IMR-90 (cell line): ENCODE measurements around the gene CHMP5. TPM values are rescaled to one million over a fixed set of nuclear protein-coding genes. Genes with fewer than 3 reads are reported as not detected.

Experiments
- ATAC-seq: fragments of 200-7000 bp; cut with Tn5 transposase; 2 replicates; pipeline ENCODE4 v1.9.1; 2020; ENCODE audit warnings: low read depth, mild to moderate bottlenecking, moderate library complexity
- BruUV-seq: library from RNA; stranded (reverse); fragments of 400-500 nt; replicated peaks from 2 replicates; lab custom pipeline; 2021; lab: Mats Ljungman, UMichigan
- CTCF ChIA-PET: fragments of 300-600 bp; formaldehyde crosslinking; extraction: SDS; loops from one replicate; lab custom pipeline; 2021; ENCODE audit warnings: antibody characterized with exemption; lab: Yijun Ruan, JAX
- POLR2A ChIA-PET: fragments of 300-600 bp; sonication (Branson Sonifier 250); formaldehyde crosslinking; loops from one replicate; lab custom pipeline; 2022; ENCODE audit warnings: antibody characterized with exemption; ENCODE audit not compliant: unreplicated experiment; lab: Charles Lee
- DNase-seq: peaks from one replicate; pipeline ENCODE4 v3.0.0; 2013
- H2AFZ ChIP-seq: replicated peaks from 2 replicates; pipeline ENCODE3; 2013; ENCODE audit warnings: low read length, mild to moderate bottlenecking; ENCODE audit not compliant: poor library complexity
- H2AK5ac ChIP-seq: 2 replicates; pipeline ENCODE4 v1.6.1; 2013; ENCODE audit warnings: low read depth, low read length, inconsistent platforms
- H2AK9ac ChIP-seq: replicated peaks from 2 replicates; pipeline ENCODE3; 2013; ENCODE audit warnings: mild to moderate bottlenecking, low read depth, low read length, moderate library complexity; ENCODE audit not compliant: poor library complexity
- H2BK120ac ChIP-seq: 2 replicates; pipeline ENCODE4 v1.6.1; 2013; ENCODE audit warnings: low read depth, low read length, inconsistent platforms
- H2BK15ac ChIP-seq: 3 replicates; pipeline ENCODE4 v1.6.1; 2013; ENCODE audit warnings: low read depth, low read length, inconsistent platforms
- H2BK20ac ChIP-seq: 2 replicates; pipeline ENCODE4 v1.6.1; 2013; ENCODE audit warnings: low read depth, mild to moderate bottlenecking, inconsistent platforms, low read length, moderate library complexity
- H2BK5ac ChIP-seq: 2 replicates; pipeline ENCODE4 v1.6.1; 2013; ENCODE audit warnings: mild to moderate bottlenecking, low read depth, low read length, inconsistent platforms; ENCODE audit not compliant: poor library complexity, severe bottlenecking
- H3K14ac ChIP-seq: replicated peaks from 2 replicates; pipeline ENCODE4 v1.6.1; 2013; ENCODE audit warnings: low read depth, low read length, inconsistent platforms
- H3K18ac ChIP-seq: 2 replicates; pipeline ENCODE4 v1.6.1; 2013; ENCODE audit warnings: low read depth, low read length, control low read depth
- H3K23ac ChIP-seq: 2 replicates; pipeline ENCODE4 v1.6.1; 2013; ENCODE audit warnings: low read depth, low read length, inconsistent platforms
- H3K27ac ChIP-seq: 2 replicates; pipeline ENCODE4 v1.5.1; 2013; ENCODE audit warnings: mild to moderate bottlenecking, control low read depth, low read length; ENCODE audit not compliant: insufficient read depth
- H3K27me3 ChIP-seq: 2 replicates; pipeline ENCODE4 v1.6.1; 2013; ENCODE audit warnings: low read length; ENCODE audit not compliant: control insufficient read depth, insufficient read depth
- H3K36me3 ChIP-seq: 2 replicates; pipeline ENCODE4 v1.6.1; 2013; ENCODE audit warnings: low read length, mixed read lengths; ENCODE audit not compliant: control insufficient read depth, insufficient read depth
- H3K4ac ChIP-seq: 2 replicates; pipeline ENCODE4 v1.6.1; 2013; ENCODE audit warnings: low read depth, low read length, inconsistent platforms
- H3K4me1 ChIP-seq: 2 replicates; pipeline ENCODE4 v1.6.1; 2013; ENCODE audit warnings: low read length, mixed read lengths; ENCODE audit not compliant: control insufficient read depth, insufficient read depth
- H3K4me2 ChIP-seq: 2 replicates; pipeline ENCODE4 v1.6.1; 2013; ENCODE audit warnings: low read depth, mild to moderate bottlenecking, control low read depth, low read length, moderate library complexity
- H3K4me3 ChIP-seq: 2 replicates; pipeline ENCODE4 v1.5.1; 2013; ENCODE audit warnings: low read depth, mild to moderate bottlenecking, control low read depth, low read length, moderate library complexity; ENCODE audit not compliant: insufficient read depth
- H3K56ac ChIP-seq: 2 replicates; pipeline ENCODE4 v1.6.1; 2013; ENCODE audit warnings: low read length, inconsistent platforms; ENCODE audit not compliant: insufficient read depth; ENCODE audit errors: extremely low read depth
- H3K79me1 ChIP-seq, 2 experiments: 2 replicates each; pipeline ENCODE4 v1.6.1; 2013; ENCODE audit warnings: low read length in 2 of 2, inconsistent platforms in 1 of 2, low read depth in 1 of 2
- H3K9ac ChIP-seq: 2 replicates; pipeline ENCODE4 v1.6.1; 2013; ENCODE audit warnings: low read depth, low read length, control low read depth
- H3K9me1 ChIP-seq: 2 replicates; pipeline ENCODE4 v1.6.1; 2013; ENCODE audit warnings: low read length, inconsistent platforms; ENCODE audit not compliant: insufficient read depth
- H3K9me3 ChIP-seq: 2 replicates; pipeline ENCODE4 v1.6.1; 2013; ENCODE audit warnings: low read length; ENCODE audit not compliant: control insufficient read depth, insufficient read depth
- H4K20me1 ChIP-seq: 2 replicates; pipeline ENCODE4 v1.6.1; 2013; ENCODE audit warnings: low read length, inconsistent platforms; ENCODE audit not compliant: insufficient read depth
- H4K5ac ChIP-seq: 2 replicates; pipeline ENCODE4 v1.6.1; 2013; ENCODE audit warnings: mild to moderate bottlenecking, low read depth, low read length, control low read depth
- H4K8ac ChIP-seq, 2 experiments: 2 replicates each; pipeline ENCODE4 v1.6.1; 2013; ENCODE audit warnings: low read depth in 2 of 2, low read length in 2 of 2, control low read depth in 1 of 2, inconsistent platforms in 1 of 2
- H4K91ac ChIP-seq: 2 replicates; pipeline ENCODE4 v1.6.1; 2013; ENCODE audit warnings: low read depth, low read length, inconsistent platforms; ENCODE audit not compliant: insufficient read depth
- BHLHE40 ChIP-seq: fragments of 150-350 bp; IDR thresholded peaks from 2 replicates; pipeline ENCODE4 v1.6.1; 2016; ENCODE audit warnings: mild to moderate bottlenecking, low read depth, low read length
- NFE2L2 ChIP-seq: fragments of 150-350 bp; IDR thresholded peaks from 2 replicates; pipeline ENCODE4 v1.6.1; 2016; ENCODE audit warnings: low read depth, mild to moderate bottlenecking, low read length
- WGBS, 2 experiments: methylation state at CpG; one replicate each; pipeline versions ENCODE4 v1.1.5 to v1.1.7; 2013; ENCODE audit warnings: missing lambda C conversion rate in 2 of 2; ENCODE audit not compliant: insufficient read length in 1 of 2; ENCODE audit errors: extremely low coverage in 2 of 2; 5-methylcytosine and 5-hydroxymethylcytosine counted together
- dilution Hi-C: fragments of 300-500 bp; cut with HindIII; formaldehyde crosslinking; loops from one replicate; pipeline ENCODE4 v1.14.3; 2018; ENCODE audit warnings: low sequenced_read_pairs; ENCODE audit not compliant: unreplicated experiment
- in situ Hi-C: fragments of 300-500 bp; cut with MboI; formaldehyde crosslinking; loops from 3 replicates; pipeline ENCODE4 v1.14.3; 2019; ENCODE audit warnings: low sequenced_read_pairs, inconsistent platforms, mixed read lengths
- intact Hi-C: fragments of 100-400 bp; cut with micrococcal nuclease; formaldehyde crosslinking; loops from 2 replicates; pipeline ENCODE4 v1.10.0; 2022
- polyA plus RNA-seq, 3 experiments: library from polyadenylated mRNA; depleted of rRNA; stranded (reverse); fragments of >200 nt; gene quantifications; 2 replicates each; pipeline ENCODE4 v1.2.3, GENCODE V29; 2012; ENCODE audit warnings: low replicate concordance in 1 of 3
- total RNA-seq: library from RNA; depleted of rRNA; stranded (reverse); fragments of >200 nt; gene quantifications from 2 replicates; pipeline ENCODE4 v1.2.3, GENCODE V29; 2012

The CHMP5 gene
- total and polyA plus RNA-seq, 2 of the 4 experiments (the other 2 are of a cell fraction): 70.6 to 80.8 TPM

- Histone ChIP-seq H4K5ac (no peak overlapping the region), H4K91ac (no peak overlapping the region), H3K18ac (no peak overlapping the region), H3K4ac (no peak overlapping the region; the same call in 1 of the 2 replicates), H2AK5ac (0 out of 2 replicates have a peak overlapping the region, but pooled peaks have one; percentile 54), H3K14ac (no peak overlapping the region; the same call in 1 of the 2 replicates), H3K27me3 (peaks cover 16% of the 10 kb centered on the region), H3K9me1 (0 out of 2 replicates have a peak, but pooled peaks cover 3% of the 10 kb centered on the region), H2BK120ac (no peak overlapping the region), H2BK5ac (no peak overlapping the region), H3K79me1 (no peaks in the 10 kb centered on the region), H2BK15ac (no peak overlapping the region), H2BK20ac (0 out of 2 replicates have a peak overlapping the region, but pooled peaks have one; percentile 12), H3K4me2 (no peak overlapping the region), H3K27ac (no peak overlapping the region), H2AFZ (no peak overlapping the region), H3K4me1 (peaks cover 4% of the 10 kb centered on the region), H3K9me3 (no peaks in the 10 kb centered on the region), H3K56ac (no peak overlapping the region), H3K4me3 (no peak overlapping the region), H2AK9ac (no peak overlapping the region), H4K20me1 (no peaks in the 10 kb centered on the region), H3K36me3 (no peaks in the 10 kb centered on the region), H3K9ac (no peak overlapping the region), H3K23ac (no peak overlapping the region; the same call in 1 of the 2 replicates), H4K8ac (no peak overlapping the region)
- dilution Hi-C loops (no loop called here), in situ Hi-C loops (no loop called here), intact Hi-C loops (loop anchor here (5.0 kb wide), 1 partner anchor 34 kb away; no protein-coding TSS in a partner anchor)
- BruUV-seq: no TSS peak
- POLR2A ChIA-PET: no interaction called here
- no peak for TF ChIP-seq NFE2L2
- TF ChIP-seq BHLHE40: no peak
- DNase-seq (no peak), ATAC-seq (no peak)
- CTCF ChIA-PET: no interaction called here
- 88% methylated on average over 3 of the region's 14 CpGs; no CpG with 5 or more reads in 1 of the 2 experiments for WGBS, 2 experiments
These were observed 43.9 kb upstream of the CHMP5 start for GRCh38 chr9:33220681-33221567.
